Lung (tissue), 12 donors: ENCODE data around the gene TOR1AIP2. TPM values are rescaled to one million over a fixed set of nuclear protein-coding genes. Genes with fewer than 3 reads are reported as not detected.
A peak's percentile ranks its signal among the peaks of the same experiment; 100 is the strongest.

Experiments used
- ATAC-seq: fragments of 200-7000 bp; cut with Tn5 transposase; one replicate; pipeline ENCODE4 v1.9.1; 2020; ENCODE audit warnings: moderate number of reproducible peaks; ENCODE audit not compliant: insufficient read depth, low FRiP score
- DNase-seq, 3 donors: peaks; one replicate each; pipeline ENCODE4 v3.0.0-alpha.2; 2013 to 2017
- H3K27ac ChIP-seq, 2 donors: one replicate each; pipeline ENCODE4 v1.5.1; 2013; ENCODE audit warnings: mild to moderate bottlenecking in 2 of 2, moderate library complexity in 2 of 2, control low read depth in 1 of 2, inconsistent platforms in 1 of 2, low read depth in 1 of 2, low read length in 1 of 2
- H3K27me3 ChIP-seq, 3 donors: one replicate each; pipeline ENCODE4 v1.5.1; 2013; ENCODE audit warnings: low read length in 2 of 3; ENCODE audit not compliant: control insufficient read depth in 3 of 3, insufficient read depth in 3 of 3
- H3K36me3 ChIP-seq, 4 donors: one replicate each; pipeline ENCODE4 v1.5.1; 2013; ENCODE audit warnings: low read length in 4 of 4, mild to moderate bottlenecking in 1 of 4, moderate library complexity in 1 of 4; ENCODE audit not compliant: control insufficient read depth in 4 of 4, insufficient read depth in 4 of 4
- H3K4me1 ChIP-seq, 5 donors: one replicate each; pipeline ENCODE4 v1.5.1; 2013; ENCODE audit warnings: low read length in 5 of 5, mild to moderate bottlenecking in 2 of 5, moderate library complexity in 1 of 5; ENCODE audit not compliant: control insufficient read depth in 5 of 5, insufficient read depth in 5 of 5
- H3K4me3 ChIP-seq: one replicate; pipeline ENCODE4 v1.5.1; 2013; ENCODE audit warnings: mild to moderate bottlenecking, control low read depth, moderate library complexity
- H3K9ac ChIP-seq, 2 donors: one replicate each; pipeline ENCODE4 v1.5.1; 2013; ENCODE audit warnings: low read length in 2 of 2, control low read depth in 1 of 2; ENCODE audit not compliant: insufficient read depth in 1 of 2
- H3K9me3 ChIP-seq, 4 donors: one replicate each; pipeline ENCODE4 v1.5.1; 2013; ENCODE audit warnings: low read length in 3 of 4, mild to moderate bottlenecking in 1 of 4, moderate library complexity in 1 of 4; ENCODE audit not compliant: control insufficient read depth in 4 of 4, insufficient read depth in 3 of 4
- CTCF ChIP-seq: IDR thresholded peaks from 2 replicates; pipeline ENCODE4 v1.5.1; 2012; ENCODE audit warnings: mild to moderate bottlenecking; ENCODE audit errors: control extremely low read depth, extremely low read depth
- WGBS, 2 donors: extraction: QIAGEN DNeasy Blood & Tissue Kit; methylation state at CpG; one replicate each; pipeline ENCODE4 v1.1.7; 2013; 5-methylcytosine and 5-hydroxymethylcytosine counted together
- polyA plus RNA-seq, 2 donors: library from polyadenylated mRNA; stranded (reverse); fragments of 200-250 nt; gene quantifications; one replicate each; pipeline ENCODE4 v1.2.1, GENCODE V29; 2013
- total RNA-seq, 2 donors: library from RNA; depleted of rRNA in 1 of 2; stranded (reverse); fragments of >200 nt in 1 of 2; gene quantifications; one replicate each; pipeline ENCODE4 v1.2.1, GENCODE V29; 2014 to 2021
- donor health status: control.
- donor health status: control.
- donor health status: Bipolar disorder and iron deficiency.
- donor health status: healthy.
- donor health status: DM: yes; HTN: yes; CAD: no.

TOR1AIP2 gene
- total and polyA plus RNA-seq, 4 donors = 10.1 to 118 (median 51.6) TPM

- Histone ChIP-seq H3K9me3 (no peaks in the 10 kb centered on the region), H3K4me1 (no peaks in the 10 kb centered on the region), H3K27me3 (no peaks in the 10 kb centered on the region), H3K36me3 (peaks cover 8 to 22% (median 19%) of the 10 kb centered on the region in 4 donors), H3K27ac (no peak overlapping the region), H3K9ac (no peak overlapping the region), H3K4me3 (no peak overlapping the region)
- DNase-seq (no peak), ATAC-seq (no peak)
- 85 to 89% methylated on average over 8 of the region's 8 CpGs for WGBS, 2 donors
- TF ChIP-seq CTCF = no peak
These were observed 44.6 kb upstream of the TOR1AIP2 start for GRCh38 chr1:179921981-179922872.

- ATAC-seq (no peak), DNase-seq (peak in 2 of 3 donors; percentile 15 to 33)
- no peaks in the 10 kb centered on the region for H3K27me3 ChIP-seq
- H3K27ac ChIP-seq = no peak overlapping the region
- no peaks in the 10 kb centered on the region for H3K9me3 ChIP-seq
- H3K4me3 ChIP-seq = no peak overlapping the region
- H3K4me1 ChIP-seq = no peaks in the 10 kb centered on the region
- peaks cover 8 to 24% (median 20%) of the 10 kb centered on the region in 4 donors for H3K36me3 ChIP-seq
- no peak for TF ChIP-seq CTCF
- no peak overlapping the region for H3K9ac ChIP-seq
- WGBS, 2 donors = 68 to 72% methylated on average over 1 of the region's 1 CpG
These were observed 43.9 kb upstream of the TOR1AIP2 start for GRCh38 chr1:179921472-179921871.

GRCh38 chr1:179917601-179918429, 40.2 kb upstream of the TOR1AIP2 start:
- TF ChIP-seq CTCF = no peak
- peaks cover 11 to 38% (median 31%) of the 10 kb centered on the region in 4 donors for H3K36me3 ChIP-seq
- 85% methylated on average over 10 of the region's 10 CpGs for WGBS, 2 donors

More at GRCh38 chr1:179917601-179918429, 40.2 kb upstream of the TOR1AIP2 start:
- Histone ChIP-seq H3K27me3 (no peaks in the 10 kb centered on the region), H3K4me1 (no peaks in the 10 kb centered on the region), H3K27ac (no peak overlapping the region), H3K9me3 (no peaks in the 10 kb centered on the region), H3K9ac (no peak overlapping the region), H3K4me3 (no peak overlapping the region)
- ATAC-seq (no peak), DNase-seq (no peak)
